ENCODE measurements around the gene PA2G4. TPM values are rescaled to one million over a fixed set of nuclear protein-coding genes. Genes with fewer than 3 reads are reported as not detected.

PA2G4 gene
- total RNA-seq, result 69.7 and 70.5 TPM in 2 replicates

DNA sequence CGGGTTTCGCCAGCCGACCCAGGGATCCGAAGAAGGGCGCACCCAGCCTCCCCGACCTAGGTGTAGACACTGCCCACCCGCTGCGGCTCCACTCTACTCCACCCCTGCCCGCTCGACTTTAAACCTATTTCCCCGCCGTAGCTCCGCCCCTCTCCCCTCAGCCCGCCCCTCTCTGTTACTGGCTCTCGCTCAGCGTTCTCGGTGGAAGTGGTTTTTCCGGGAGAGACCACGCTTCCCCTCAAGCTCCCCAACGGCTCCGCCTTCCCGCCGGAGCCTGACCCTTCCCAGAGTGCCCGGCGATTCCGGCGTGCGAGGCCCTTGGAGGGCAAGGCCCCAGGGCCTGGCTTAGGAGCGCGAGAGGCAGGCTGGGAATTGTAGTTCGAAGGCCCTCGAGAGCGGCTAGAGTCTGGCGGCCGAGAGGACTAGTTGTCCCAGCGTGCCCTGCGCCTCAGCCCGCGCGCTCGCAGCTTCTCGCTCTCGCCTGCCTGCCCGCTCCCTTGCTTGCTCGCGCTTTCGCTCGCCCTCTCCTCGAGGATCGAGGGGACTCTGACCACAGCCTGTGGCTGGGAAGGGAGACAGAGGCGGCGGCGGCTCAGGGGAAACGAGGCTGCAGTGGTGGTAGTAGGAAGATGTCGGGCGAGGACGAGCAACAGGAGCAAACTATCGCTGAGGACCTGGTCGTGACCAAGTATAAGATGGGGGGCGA, at the start of gene PA2G4:
Gene PA2G4 (plus strand): TSS at position 451 of the 706 bp plus-strand sequence. CDS start 179 bp downstream, at position 630.

DNA sequence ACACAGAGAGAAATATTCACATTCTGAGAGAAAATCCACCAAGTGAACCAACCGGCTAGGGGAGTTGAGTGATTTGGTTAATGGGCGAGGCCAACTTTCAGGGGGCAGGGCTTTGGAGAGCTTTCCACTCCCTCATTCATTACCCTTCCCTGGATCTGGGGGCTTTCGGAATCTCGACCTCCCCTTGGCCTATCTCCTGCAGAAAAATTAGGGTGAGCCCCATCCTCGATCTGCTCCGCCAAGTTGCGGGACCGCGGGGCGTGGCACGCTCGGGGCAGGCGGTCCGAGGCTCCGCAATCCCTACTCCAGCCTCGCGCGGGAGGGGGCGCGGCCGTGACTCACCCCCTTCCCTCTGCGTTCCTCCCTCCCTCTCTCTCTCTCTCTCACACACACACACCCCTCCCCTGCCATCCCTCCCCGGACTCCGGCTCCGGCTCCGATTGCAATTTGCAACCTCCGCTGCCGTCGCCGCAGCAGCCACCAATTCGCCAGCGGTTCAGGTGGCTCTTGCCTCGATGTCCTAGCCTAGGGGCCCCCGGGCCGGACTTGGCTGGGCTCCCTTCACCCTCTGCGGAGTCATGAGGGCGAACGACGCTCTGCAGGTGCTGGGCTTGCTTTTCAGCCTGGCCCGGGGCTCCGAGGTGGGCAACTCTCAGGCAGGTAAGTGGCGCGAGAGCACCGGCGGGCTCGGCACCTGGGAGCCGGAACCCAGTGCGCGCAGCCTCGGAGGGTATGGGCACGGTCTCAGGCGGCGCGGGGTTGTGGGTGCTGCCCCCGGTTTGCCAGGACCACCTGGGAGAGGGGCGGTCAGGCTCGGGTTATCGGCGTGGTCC, 24.4 kb upstream of the PA2G4 start, which contains the start of gene ERBB3:
Gene ERBB3 (plus strand): TSS at position 443 of the 833 bp plus-strand sequence. CDS start 136 bp downstream, at position 579.

GRCh38 chr12:56116267-56117081, 12.1 kb downstream of the PA2G4 start, which contains the start of gene RPL41:
TSS of gene RPL41 (plus strand) at chr12:56116633.

DNA sequence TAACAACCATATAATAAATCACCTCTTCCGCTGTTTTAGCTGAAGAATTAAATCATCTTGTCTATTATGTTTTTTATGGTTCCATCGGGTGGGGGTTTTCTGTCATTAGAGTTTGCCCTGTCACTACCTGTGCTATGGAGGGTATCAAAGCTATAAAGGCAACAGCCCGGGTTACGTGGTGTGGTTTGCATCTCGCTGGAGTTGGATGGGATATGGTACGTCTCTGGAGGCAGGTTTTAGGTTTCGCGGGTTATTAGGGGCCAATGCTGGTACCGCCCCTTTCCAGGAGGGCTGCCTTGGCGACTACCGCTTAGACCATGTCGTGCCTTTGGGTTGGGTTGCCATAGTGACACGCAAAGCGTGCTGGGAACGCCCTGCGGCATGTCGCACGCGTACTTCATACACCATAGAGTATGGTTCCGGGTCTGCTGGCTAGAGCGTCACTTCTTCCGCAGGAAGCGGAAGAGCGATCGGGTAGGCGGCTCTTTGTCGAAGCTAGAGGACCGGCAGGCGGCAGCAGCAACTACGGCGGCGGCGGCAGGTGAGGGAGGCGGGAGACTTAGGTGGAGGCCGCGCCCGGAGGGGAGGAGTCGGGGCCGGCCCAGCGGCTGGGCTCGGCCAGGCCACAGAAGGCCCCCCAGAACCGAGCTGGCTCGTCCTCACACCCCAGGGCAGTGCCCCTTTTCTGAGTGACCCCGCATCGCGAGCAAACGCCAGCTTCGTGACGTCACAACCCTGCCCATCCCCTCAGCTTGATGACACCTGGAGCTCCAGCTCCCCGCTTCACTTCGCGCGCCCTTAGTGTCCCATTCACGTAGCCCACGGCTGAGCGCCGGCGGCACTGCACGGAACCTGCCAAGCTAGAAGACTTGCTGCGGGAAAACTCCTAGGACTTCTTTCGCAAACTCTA, 13.7 kb downstream of the PA2G4 start, which contains the start of gene ZC3H10:
Gene ZC3H10 (plus strand): TSS at position 489 of the 910 bp plus-strand sequence. CDS start 2,297 bp downstream, outside the sequence.

DNA sequence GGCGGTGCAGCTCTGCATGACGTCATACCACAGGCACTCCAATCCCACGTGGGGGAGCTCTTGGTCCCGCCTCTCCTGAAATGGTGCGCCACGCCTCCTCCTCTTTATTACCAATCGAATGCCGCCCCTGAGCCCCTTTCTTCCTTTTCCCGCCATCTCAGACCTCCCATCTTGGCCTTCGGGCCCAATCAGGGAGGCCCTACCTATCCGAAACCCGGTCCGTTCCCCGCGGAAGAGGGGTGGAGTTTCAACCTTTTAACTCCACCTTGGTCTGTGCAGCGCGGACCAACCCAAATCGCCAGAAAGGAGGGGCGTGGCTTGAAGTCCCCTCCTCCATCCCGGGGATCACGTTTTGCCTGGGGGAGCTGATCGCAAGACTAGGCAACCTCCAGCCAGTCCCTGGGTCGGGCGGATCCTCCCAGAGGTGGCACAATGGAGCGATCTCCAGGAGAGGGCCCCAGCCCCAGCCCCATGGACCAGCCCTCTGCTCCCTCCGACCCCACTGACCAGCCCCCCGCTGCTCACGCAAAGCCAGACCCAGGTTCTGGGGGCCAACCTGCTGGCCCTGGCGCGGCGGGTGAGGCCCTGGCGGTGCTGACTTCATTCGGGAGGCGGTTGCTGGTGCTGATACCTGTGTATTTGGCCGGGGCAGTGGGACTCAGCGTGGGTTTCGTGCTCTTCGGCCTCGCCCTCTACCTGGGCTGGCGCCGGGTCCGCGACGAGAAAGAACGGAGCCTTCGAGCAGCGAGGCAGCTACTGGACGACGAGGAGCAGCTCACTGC, 23.7 kb downstream of the PA2G4 start, which contains the start of gene ESYT1:
Gene ESYT1 (plus strand): TSS at position 380 of the 782 bp plus-strand sequence. CDS start 53 bp downstream, at position 433.

DNA sequence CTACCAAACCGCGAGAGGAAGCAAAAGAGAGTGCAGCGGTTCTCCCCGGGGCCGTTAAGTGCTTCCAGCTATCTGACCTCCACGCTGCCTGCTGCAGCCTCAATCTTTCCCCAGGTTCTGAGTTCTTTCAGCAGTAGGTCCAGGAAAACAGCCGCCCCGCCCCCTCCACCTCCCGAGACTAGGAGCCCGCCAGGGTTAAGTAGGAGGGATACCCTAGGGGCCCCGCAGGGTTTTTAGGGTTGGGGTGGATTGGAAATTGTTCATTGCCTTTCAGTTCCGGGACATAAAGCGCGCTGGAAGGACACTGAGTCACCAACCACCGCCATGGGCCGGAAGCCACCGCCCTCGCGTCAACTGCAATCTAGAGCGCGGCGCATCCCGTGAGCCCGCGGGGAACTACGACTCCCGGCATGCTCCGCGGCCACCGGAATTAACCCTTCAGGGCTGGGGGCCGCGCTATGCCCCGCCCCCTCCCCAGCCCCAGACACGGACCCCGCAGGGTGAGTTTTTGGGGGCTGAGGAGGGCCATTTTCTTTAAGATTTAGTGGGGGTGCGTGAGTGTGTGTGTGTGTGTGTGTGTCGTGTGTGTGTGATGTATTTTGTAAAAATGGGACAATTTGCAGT, 47.9 kb downstream of the PA2G4 start, which contains the start of gene MYL6B:
Gene MYL6B (plus strand): TSS at position 456 of the 624 bp plus-strand sequence. CDS start 1,332 bp downstream, outside the sequence.

GRCh38 chr12:56158029-56158925, 53.9 kb downstream of the PA2G4 start, which contains the start of gene MYL6:
TSS of gene MYL6 (plus strand) at chr12:56158359. CDS start at chr12:56158402, 43 bp downstream.

Other genes with a start within 250 kb of the PA2G4 start
- 29.2 and 38.9 TPM in 2 replicates for gene PYM1, start 176.7 kb upstream of the PA2G4 start, total RNA-seq
- 23.0 and 53.5 TPM in 2 replicates for gene DGKA, start 173.4 kb upstream of the PA2G4 start, total RNA-seq
- 0.47 TPM in 1 of 2 replicates, not detected in the other for gene PMEL, start 138.5 kb upstream of the PA2G4 start, total RNA-seq
- 10.5 and 17.5 TPM in 2 replicates for gene CDK2, start 137.7 kb upstream of the PA2G4 start, total RNA-seq
- 60.8 and 74.7 TPM in 2 replicates for gene RAB5B, start 130.5 kb upstream of the PA2G4 start, total RNA-seq
- 7.8 and 12.0 TPM in 2 replicates for gene SUOX, start 107.3 kb upstream of the PA2G4 start, total RNA-seq
- 2.0 and 10.4 TPM in 2 replicates for gene IKZF4, start 83.5 kb upstream of the PA2G4 start, total RNA-seq
- gene RPS26, start 62.6 kb upstream of the PA2G4 start, total RNA-seq, result 1,091 and 4,343 TPM in 2 replicates
- 1.9 and 4.2 TPM in 2 replicates for gene ERBB3, start 24.4 kb upstream of the PA2G4 start, total RNA-seq
- gene RPL41, start 12.1 kb downstream of the PA2G4 start, total RNA-seq, result 4,540 and 5,963 TPM in 2 replicates
- 2.2 and 3.4 TPM in 2 replicates for gene ZC3H10, start 13.7 kb downstream of the PA2G4 start, total RNA-seq
- 104 and 207 TPM in 2 replicates for gene ESYT1, start 23.7 kb downstream of the PA2G4 start, total RNA-seq
- gene MYL6B, start 48.0 kb downstream of the PA2G4 start, total RNA-seq, result 68.7 and 103 TPM in 2 replicates
- gene MYL6, start 53.8 kb downstream of the PA2G4 start, total RNA-seq, result 1,218 and 3,228 TPM in 2 replicates
- gene SMARCC2, start 84.9 kb downstream of the PA2G4 start, total RNA-seq, result 30.8 and 40.4 TPM in 2 replicates
- 69.4 and 113 TPM in 2 replicates for gene RNF41, start 117.4 kb downstream of the PA2G4 start, total RNA-seq
- 29.3 and 31.5 TPM in 2 replicates for gene NABP2, start 119.8 kb downstream of the PA2G4 start, total RNA-seq
- not detected in 2 replicates for gene SLC39A5, start 125.5 kb downstream of the PA2G4 start, total RNA-seq
- gene ANKRD52, start 153.8 kb downstream of the PA2G4 start, total RNA-seq, result 15.3 and 23.5 TPM in 2 replicates
- 12.5 and 13.9 TPM in 2 replicates for gene COQ10A, start 162.4 kb downstream of the PA2G4 start, total RNA-seq
- gene CS, start 195.8 kb downstream of the PA2G4 start, total RNA-seq, result 75.0 and 76.6 TPM in 2 replicates
- 77.7 and 92.1 TPM in 2 replicates for gene CNPY2, start 211.4 kb downstream of the PA2G4 start, total RNA-seq
- gene PAN2, start 229.4 kb downstream of the PA2G4 start, total RNA-seq, result 14.1 and 19.2 TPM in 2 replicates
- gene IL23A, start 234.3 kb downstream of the PA2G4 start, total RNA-seq, result not detected in 2 replicates